ENCODE results near the gene BANP. TPM values are rescaled to one million over a fixed set of nuclear protein-coding genes. Genes with fewer than 3 reads are reported as not detected.
"Not testable (repeated sequence)": the region's sequence is repeated elsewhere in the genome, so short reads cannot be mapped to it uniquely, and the experiment has no call there.

The BANP gene
- total RNA-seq, 1 donor from 2014 or later = 30.4 TPM

GRCh38 chr16:88039591-88039990, 88.4 kb downstream of the BANP start:
- Mint-ChIP-seq H3K27me3 (ENCODE audit: insufficient read depth, low read depth) (peaks cover 10% of the 10 kb centered on the region), H3K27ac (peak overlapping the region; percentile 25), H3K9me3 (no peaks in the 10 kb centered on the region), H3K4me1 (peaks cover 7% of the 10 kb centered on the region), H3K4me3 (no peak overlapping the region), H3K36me3 (peaks cover 20% of the 10 kb centered on the region)
- Histone ChIP-seq H3F3A (ENCODE audit: low read depth) (no peaks in the 10 kb centered on the region), H3K9ac (no peak overlapping the region), H3K27ac (no peak overlapping the region), H3K9me3 (ENCODE audit: low read depth) (no peaks in the 10 kb centered on the region), H3K79me2 (ENCODE audit: low read depth) (no peaks in the 10 kb centered on the region), H3K27me3 (no peaks in the 10 kb centered on the region), H3K4me1 (no peaks in the 10 kb centered on the region), H4K20me1 (ENCODE audit: low read depth) (no peaks in the 10 kb centered on the region), H3K4me3 (no peak overlapping the region), H3K36me3 (no peaks in the 10 kb centered on the region), H2AFZ (replicated peaks) (no peak overlapping the region), H3K4me2 (no peak overlapping the region)
- no peak for TF ChIP-seq EZH2 (IDR thresholded peaks at IDR 0.05)
- no peak for TF ChIP-seq EZH2phosphoT487 (IDR thresholded peaks at IDR 0.05)
- no peak for TF ChIP-seq CTCF (IDR thresholded peaks at IDR 0.05)
- DNase-seq (ENCODE audit: low spot score) = no peak

- not testable (repeated sequence) for H3K9me3 ChIP-seq (ENCODE audit: low read depth); H3K4me3 Mint-ChIP-seq; H4K20me1 ChIP-seq (ENCODE audit: low read depth); H2AFZ ChIP-seq (replicated peaks); H3K9me3 Mint-ChIP-seq; H3K4me1 ChIP-seq; H3K79me2 ChIP-seq (ENCODE audit: low read depth); H3K27ac Mint-ChIP-seq; H3F3A ChIP-seq (ENCODE audit: low read depth); H3K4me3 ChIP-seq; H3K36me3 ChIP-seq; H3K4me1 Mint-ChIP-seq; H3K9ac ChIP-seq; H3K27ac ChIP-seq; H3K27me3 ChIP-seq; DNase-seq (ENCODE audit: low spot score); H3K4me2 ChIP-seq
- peaks cover 20% of the 10 kb centered on the region for H3K36me3 Mint-ChIP-seq
- H3K27me3 Mint-ChIP-seq (ENCODE audit: insufficient read depth, low read depth) = peaks cover 10% of the 10 kb centered on the region
Observed at GRCh38 chr16:88040196-88040876, 89.1 kb downstream of the BANP start.

- not testable (repeated sequence) for H3K4me1 Mint-ChIP-seq; H3K27me3 ChIP-seq; H4K20me1 ChIP-seq (ENCODE audit: low read depth); DNase-seq (ENCODE audit: low spot score); H3K4me3 ChIP-seq; H3K9me3 ChIP-seq (ENCODE audit: low read depth); H3K9ac ChIP-seq; H3K9me3 Mint-ChIP-seq; H3K36me3 ChIP-seq; H3K4me2 ChIP-seq; H3K27ac ChIP-seq; H2AFZ ChIP-seq (replicated peaks); H3K4me1 ChIP-seq; H3K4me3 Mint-ChIP-seq; H3F3A ChIP-seq (ENCODE audit: low read depth); H3K79me2 ChIP-seq (ENCODE audit: low read depth)
- Mint-ChIP-seq H3K36me3 (peaks cover 20% of the 10 kb centered on the region), H3K27ac (peak overlapping the region; percentile 88), H3K27me3 (ENCODE audit: insufficient read depth, low read depth) (peaks cover 10% of the 10 kb centered on the region)
Observed at GRCh38 chr16:88040877-88041244, 89.6 kb downstream of the BANP start.

- H4K20me1 ChIP-seq (ENCODE audit: low read depth); H3K36me3 ChIP-seq; H3K9me3 Mint-ChIP-seq; H3K27ac ChIP-seq; H3K27me3 ChIP-seq; H3F3A ChIP-seq (ENCODE audit: low read depth); DNase-seq (ENCODE audit: low spot score); H3K4me1 ChIP-seq; H3K9ac ChIP-seq; H3K4me3 ChIP-seq; H2AFZ ChIP-seq (replicated peaks); H3K4me2 ChIP-seq; H3K4me3 Mint-ChIP-seq; H3K4me1 Mint-ChIP-seq; H3K9me3 ChIP-seq (ENCODE audit: low read depth); H3K79me2 ChIP-seq (ENCODE audit: low read depth): not testable (repeated sequence)
- Mint-ChIP-seq H3K36me3 (peaks cover 20% of the 10 kb centered on the region), H3K27me3 (ENCODE audit: insufficient read depth, low read depth) (peaks cover 10% of the 10 kb centered on the region), H3K27ac (peak overlapping the region; percentile 72)
Observed at GRCh38 chr16:88041506-88041905, 90.3 kb downstream of the BANP start.

- H3K4me3 Mint-ChIP-seq; H2AFZ ChIP-seq (replicated peaks); H3K4me2 ChIP-seq; H3F3A ChIP-seq (ENCODE audit: low read depth); H4K20me1 ChIP-seq (ENCODE audit: low read depth); H3K36me3 ChIP-seq; DNase-seq (ENCODE audit: low spot score); H3K9me3 ChIP-seq (ENCODE audit: low read depth); H3K79me2 ChIP-seq (ENCODE audit: low read depth); H3K9me3 Mint-ChIP-seq; H3K9ac ChIP-seq; H3K4me1 Mint-ChIP-seq; H3K27ac ChIP-seq; H3K4me1 ChIP-seq; H3K4me3 ChIP-seq; H3K27me3 ChIP-seq; H3K27ac Mint-ChIP-seq: not testable (repeated sequence)
- Mint-ChIP-seq H3K27me3 (ENCODE audit: insufficient read depth, low read depth) (peaks cover 10% of the 10 kb centered on the region), H3K36me3 (peaks cover 18% of the 10 kb centered on the region)
Observed at GRCh38 chr16:88041986-88042562, 90.8 kb downstream of the BANP start.

- H2AFZ ChIP-seq (replicated peaks); H3K27me3 ChIP-seq; DNase-seq (ENCODE audit: low spot score); H3K9ac ChIP-seq; H3K4me3 ChIP-seq; H3K27me3 Mint-ChIP-seq (ENCODE audit: insufficient read depth, low read depth); H3K27ac ChIP-seq; H4K20me1 ChIP-seq (ENCODE audit: low read depth); H3K4me2 ChIP-seq; H3K4me3 Mint-ChIP-seq; H3K4me1 ChIP-seq; H3F3A ChIP-seq (ENCODE audit: low read depth); H3K9me3 ChIP-seq (ENCODE audit: low read depth); H3K36me3 ChIP-seq; H3K4me1 Mint-ChIP-seq; H3K79me2 ChIP-seq (ENCODE audit: low read depth); H3K9me3 Mint-ChIP-seq: not testable (repeated sequence)
- peaks cover 15% of the 10 kb centered on the region for H3K36me3 Mint-ChIP-seq
- H3K27ac Mint-ChIP-seq = peak overlapping the region; percentile 55
Observed at GRCh38 chr16:88043208-88043910, 92.1 kb downstream of the BANP start.

GRCh38 chr16:88044121-88044581, 92.9 kb downstream of the BANP start:
- H3K9ac ChIP-seq, H3K27ac Mint-ChIP-seq: not testable (repeated sequence)

More at GRCh38 chr16:88044121-88044581, 92.9 kb downstream of the BANP start:
- not testable (repeated sequence) for H3F3A ChIP-seq (ENCODE audit: low read depth); H3K4me2 ChIP-seq; H3K4me1 Mint-ChIP-seq; DNase-seq (ENCODE audit: low spot score); H3K27me3 ChIP-seq; H3K36me3 ChIP-seq; H2AFZ ChIP-seq (replicated peaks); H3K27ac ChIP-seq; H3K9me3 ChIP-seq (ENCODE audit: low read depth); H4K20me1 ChIP-seq (ENCODE audit: low read depth); H3K9me3 Mint-ChIP-seq; H3K4me3 Mint-ChIP-seq; H3K27me3 Mint-ChIP-seq (ENCODE audit: insufficient read depth, low read depth); H3K79me2 ChIP-seq (ENCODE audit: low read depth); H3K4me3 ChIP-seq; H3K4me1 ChIP-seq
- H3K36me3 Mint-ChIP-seq = peaks cover 13% of the 10 kb centered on the region

Data from neural progenitor cell (in vitro differentiated cells).